RKO (cell line): ENCODE data around the gene CEP112.

Experiments
- DNase-seq: peaks from one replicate; pipeline ENCODE4 v3.0.0-alpha.2; 2016; ENCODE audit warnings: low spot score

Gene CEP112

GRCh38 chr17:66211047-66211810 is 19.3 kb upstream of the CEP112 start:
- no peak for DNase-seq

GRCh38 chr17:66210208-66210574 is 18.3 kb upstream of the CEP112 start:
- no peak for DNase-seq

- no peak for DNase-seq
Observed at GRCh38 chr17:66207936-66208335, 16.0 kb upstream of the CEP112 start.

- DNase-seq: no peak
Observed at GRCh38 chr17:66203274-66204015, 11.5 kb upstream of the CEP112 start.

GRCh38 chr17:66200685-66201092 is 8.8 kb upstream of the CEP112 start:
- peak; percentile 63 for DNase-seq

GRCh38 chr17:66198242-66198641 is 6.3 kb upstream of the CEP112 start:
- DNase-seq: no peak

- no peak for DNase-seq
Observed at GRCh38 chr17:66192378-66192687, 400 bp upstream of the CEP112 start.

GRCh38 chr17:66190738-66191592 is 968 bp downstream of the CEP112 start:
- DNase-seq: peak; percentile 60

- no peak for DNase-seq
Observed at GRCh38 chr17:66187718-66188117, 4.2 kb downstream of the CEP112 start.

- no peak for DNase-seq
Observed at GRCh38 chr17:66185862-66186261, 6.1 kb downstream of the CEP112 start.

- no peak for DNase-seq
Observed at GRCh38 chr17:66184392-66184791, 7.5 kb downstream of the CEP112 start.

- no peak for DNase-seq
Observed at GRCh38 chr17:66183529-66183928, 8.4 kb downstream of the CEP112 start.

GRCh38 chr17:66178642-66179041 is 13.3 kb downstream of the CEP112 start:
- DNase-seq: no peak

- DNase-seq: no peak
Observed at GRCh38 chr17:66177048-66177447, 14.9 kb downstream of the CEP112 start.

GRCh38 chr17:66175892-66176291 is 16.0 kb downstream of the CEP112 start:
- DNase-seq: no peak

GRCh38 chr17:66172691-66173223 is 19.2 kb downstream of the CEP112 start:
- DNase-seq: no peak

GRCh38 chr17:66172144-66172543 is 19.8 kb downstream of the CEP112 start:
- DNase-seq: no peak

- no peak for DNase-seq
Observed at GRCh38 chr17:66171692-66172091, 20.2 kb downstream of the CEP112 start.

GRCh38 chr17:66171172-66171571 is 20.8 kb downstream of the CEP112 start:
- DNase-seq: no peak

- DNase-seq: no peak
Observed at GRCh38 chr17:66169839-66170238, 22.1 kb downstream of the CEP112 start.

GRCh38 chr17:66167189-66167815 is 24.6 kb downstream of the CEP112 start:
- no peak for DNase-seq

GRCh38 chr17:66165537-66166123 is 26.3 kb downstream of the CEP112 start:
- DNase-seq: peak; percentile 70
